ENCODE results near the gene ATXN2. TPM values are rescaled to one million over a fixed set of nuclear protein-coding genes. Genes with fewer than 3 reads are reported as not detected.
A peak's percentile ranks its signal among the peaks of the same experiment; 100 is the strongest.

The ATXN2 gene
- total RNA-seq, 1 donor from 2014 or later = 70.3 TPM

GRCh38 chr12:111440631-111441030 is 158.5 kb downstream of the ATXN2 start:
- no peak for TF ChIP-seq CTCF (IDR thresholded peaks at IDR 0.05)
- ATAC-seq (no peak), DNase-seq (no peak)
- Histone ChIP-seq H3K27me3 (ENCODE audit: low read depth) (no peaks in the 10 kb centered on the region), H3K27ac (peak overlapping the region; percentile 36), H3K4me1 (peaks cover 99% of the 10 kb centered on the region), H3K9me3 (no peaks in the 10 kb centered on the region), H3K4me3 (no peak overlapping the region), H3K36me3 (peaks cover 32% of the 10 kb centered on the region)
- intact Hi-C loops (cut with DNase I) = no loop called here

- H3K4me1 ChIP-seq = peaks cover 99% of the 10 kb centered on the region
- no peak for DNase-seq
- no peaks in the 10 kb centered on the region for H3K27me3 ChIP-seq (ENCODE audit: low read depth)
- ATAC-seq = no peak
- intact Hi-C loops (cut with DNase I) = no loop called here
- TF ChIP-seq CTCF (IDR thresholded peaks at IDR 0.05) = no peak
- H3K27ac ChIP-seq = peak overlapping the region; percentile 36
- H3K36me3 ChIP-seq = peaks cover 28% of the 10 kb centered on the region
- no peaks in the 10 kb centered on the region for H3K9me3 ChIP-seq
- no peak overlapping the region for H3K4me3 ChIP-seq
These were observed 159.0 kb downstream of the ATXN2 start for GRCh38 chr12:111440152-111440551.

DNA sequence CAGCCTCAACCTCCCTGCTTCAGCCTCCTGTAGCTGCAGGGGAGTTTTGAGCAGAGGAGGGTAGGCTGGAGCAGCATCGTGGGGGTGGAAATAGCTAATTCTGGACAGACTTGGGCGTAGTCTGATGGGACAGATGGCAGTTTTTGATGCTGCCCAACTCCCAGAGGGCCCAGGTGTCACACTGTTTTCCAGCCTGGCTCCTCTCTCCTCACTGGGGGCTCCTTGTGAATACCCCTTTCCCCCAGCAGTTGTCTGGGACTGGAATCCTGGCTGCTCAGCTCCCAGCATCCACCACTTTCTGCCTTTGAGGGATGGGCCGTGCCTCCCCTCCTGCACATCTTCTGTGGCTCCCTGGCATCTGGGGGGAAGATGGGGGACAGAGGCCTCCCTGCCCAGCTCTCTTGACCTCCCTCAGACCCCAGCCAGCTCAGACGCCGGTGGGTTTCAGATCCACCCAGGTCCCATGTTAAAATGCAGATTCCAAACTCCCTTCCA is 159.4 kb downstream of the ATXN2 start:
- H3K4me3 ChIP-seq = no peak overlapping the region
- no peak for ATAC-seq
- H3K27me3 ChIP-seq (ENCODE audit: low read depth) = no peaks in the 10 kb centered on the region
- peaks cover 27% of the 10 kb centered on the region for H3K36me3 ChIP-seq
- H3K4me1 ChIP-seq = peaks cover 99% of the 10 kb centered on the region
- no peak for DNase-seq
- no peak for TF ChIP-seq CTCF (IDR thresholded peaks at IDR 0.05)
- peak overlapping the region; percentile 28 for H3K27ac ChIP-seq
- no peaks in the 10 kb centered on the region for H3K9me3 ChIP-seq
- intact Hi-C loops (cut with DNase I) = no loop called here

- no peak for TF ChIP-seq CTCF (IDR thresholded peaks at IDR 0.05)
- Histone ChIP-seq H3K36me3 (peaks cover 27% of the 10 kb centered on the region), H3K27ac (peak overlapping the region; percentile 43), H3K4me3 (peak overlapping the region; percentile 5), H3K9me3 (no peaks in the 10 kb centered on the region), H3K4me1 (peaks cover 100% of the 10 kb centered on the region), H3K27me3 (ENCODE audit: low read depth) (no peaks in the 10 kb centered on the region)
- intact Hi-C loops (cut with DNase I) = no loop called here
- DNase-seq (no peak), ATAC-seq (peak in 1 of 2 donors; percentile 2)
These were observed 160.6 kb downstream of the ATXN2 start for GRCh38 chr12:111438481-111438880.

DNA sequence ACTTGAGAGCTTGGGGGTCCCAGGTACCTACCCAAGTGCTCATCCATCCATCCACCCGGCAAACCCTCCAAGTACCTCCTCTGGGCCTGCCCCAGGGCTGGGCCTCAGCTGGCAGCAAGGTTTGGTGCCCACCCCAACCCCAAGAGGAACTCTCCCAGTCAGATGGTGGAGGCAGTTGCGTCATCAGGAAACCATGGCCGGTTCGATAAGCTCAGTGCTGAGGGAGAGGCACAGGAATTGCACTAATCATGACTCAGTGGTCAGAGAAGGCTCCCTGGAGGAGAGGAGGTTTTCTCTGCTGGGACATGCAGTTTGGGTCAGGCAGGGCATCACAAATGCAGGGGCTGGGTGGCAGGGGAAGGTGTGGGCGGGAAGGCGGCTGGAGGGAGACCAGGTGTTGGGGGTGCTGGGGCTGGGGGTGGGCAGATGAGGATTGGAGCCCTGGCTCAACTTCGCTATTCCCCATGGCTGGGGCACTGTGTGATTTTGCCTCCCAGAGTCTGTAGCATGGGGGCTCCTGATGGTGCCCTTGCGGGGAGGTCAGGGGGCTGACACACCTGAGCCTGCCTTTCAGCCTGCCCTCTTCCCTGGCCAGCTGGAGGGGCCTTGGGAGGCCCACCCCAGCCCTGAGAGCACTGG is 161.2 kb downstream of the ATXN2 start:
- H3K9me3 ChIP-seq = no peaks in the 10 kb centered on the region
- TF ChIP-seq CTCF (IDR thresholded peaks at IDR 0.05) = no peak
- no peaks in the 10 kb centered on the region for H3K27me3 ChIP-seq (ENCODE audit: low read depth)
- peaks cover 100% of the 10 kb centered on the region for H3K4me1 ChIP-seq
- intact Hi-C loops (cut with DNase I) = no loop called here
- H3K27ac ChIP-seq = peak overlapping the region; percentile 43
- no peak overlapping the region for H3K4me3 ChIP-seq
- DNase-seq (peak; percentile 76), ATAC-seq (peak; percentile 51 to 58)
- peaks cover 22% of the 10 kb centered on the region for H3K36me3 ChIP-seq
